Rectal smooth muscle tissue (tissue), 1 donor: ENCODE results near the gene NFIC.

Experiments used
- H3K27ac ChIP-seq: one replicate; pipeline ENCODE4 v1.7.0; 2013; ENCODE audit warnings: low read depth, low read length, inconsistent platforms
- H3K27me3 ChIP-seq: one replicate; pipeline ENCODE4 v1.7.0; 2013; ENCODE audit warnings: low read length; ENCODE audit not compliant: control insufficient read depth, insufficient read depth
- H3K36me3 ChIP-seq: one replicate; pipeline ENCODE4 v1.7.0; 2013; ENCODE audit warnings: low read length; ENCODE audit not compliant: control insufficient read depth, insufficient read depth
- H3K4me1 ChIP-seq: one replicate; pipeline ENCODE4 v1.7.0; 2013; ENCODE audit warnings: low read length; ENCODE audit not compliant: control insufficient read depth, insufficient read depth
- H3K4me3 ChIP-seq: one replicate; pipeline ENCODE4 v1.7.0; 2013; ENCODE audit warnings: low read length
- H3K9ac ChIP-seq: one replicate; pipeline ENCODE4 v1.7.0; 2013; ENCODE audit warnings: low read length

Gene NFIC

DNA sequence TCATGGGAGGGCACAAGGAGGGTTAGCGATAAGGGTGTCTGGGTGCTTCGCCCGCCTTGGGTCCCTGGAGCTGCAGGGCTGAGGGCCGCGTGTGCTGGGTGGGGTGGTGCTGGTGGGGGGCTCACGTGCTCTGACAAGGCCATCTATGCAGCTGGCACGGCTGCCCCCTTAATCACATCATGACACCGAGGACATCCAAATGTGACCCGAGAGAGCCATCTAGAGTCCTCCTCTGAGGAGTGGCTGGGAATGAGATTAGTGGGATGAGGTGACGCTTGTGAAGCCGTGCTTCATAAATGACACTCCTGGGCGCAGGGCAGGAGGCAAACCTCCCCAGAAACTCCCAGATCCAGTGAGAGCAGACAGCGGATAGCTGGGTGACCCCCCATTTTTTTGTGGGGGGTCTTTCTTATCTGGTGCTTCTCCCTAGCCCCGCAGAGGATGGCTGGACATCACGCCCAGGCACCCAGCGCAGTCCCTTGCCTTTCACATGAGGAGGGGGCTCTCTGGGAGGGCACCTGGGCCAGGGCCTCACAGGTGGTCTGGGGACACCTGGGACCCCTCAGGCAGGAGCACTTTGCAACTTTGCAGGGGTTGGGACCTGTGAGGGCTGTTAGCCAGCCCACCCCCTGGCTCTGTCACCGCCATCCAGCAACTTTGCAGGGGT lies 146.3 kb downstream of the NFIC start:
- Histone ChIP-seq H3K4me3 (no peak overlapping the region), H3K4me1 (peaks cover 1% of the 10 kb centered on the region), H3K36me3 (no peaks in the 10 kb centered on the region)

GRCh38 chr19:3513229-3514140 lies 147.1 kb downstream of the NFIC start:
- no peaks in the 10 kb centered on the region for H3K27me3 ChIP-seq
- no peaks in the 10 kb centered on the region for H3K36me3 ChIP-seq
- no peak overlapping the region for H3K4me3 ChIP-seq
- no peak overlapping the region for H3K9ac ChIP-seq
- no peaks in the 10 kb centered on the region for H3K4me1 ChIP-seq
- H3K27ac ChIP-seq, result no peak overlapping the region

More for the DNA sequence above, 146.3 kb downstream of the NFIC start:
- H3K9ac ChIP-seq, result no peak overlapping the region
- H3K27ac ChIP-seq, result no peak overlapping the region
- no peaks in the 10 kb centered on the region for H3K27me3 ChIP-seq

DNA sequence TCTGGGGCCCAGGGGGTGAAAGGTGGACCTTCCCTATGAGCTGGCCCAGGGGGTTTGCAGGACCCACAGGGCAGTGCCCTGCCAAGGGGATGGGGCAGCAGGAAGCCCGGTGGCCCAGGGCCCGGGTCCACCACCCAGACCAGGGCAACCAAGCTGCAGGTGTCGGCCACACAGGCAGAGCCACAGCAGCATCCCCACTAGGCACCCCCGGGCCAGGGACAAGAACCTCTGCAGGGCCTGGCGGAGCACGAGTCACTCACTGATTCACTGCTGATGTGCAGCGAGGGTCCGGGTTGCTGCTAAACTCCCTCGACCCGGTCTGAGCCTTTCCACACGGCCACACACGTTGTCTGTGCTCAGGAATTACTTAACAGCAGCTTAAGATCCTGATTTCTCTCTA lies 148.5 kb downstream of the NFIC start:
- Histone ChIP-seq H3K4me3 (no peak overlapping the region), H3K9ac (no peak overlapping the region), H3K4me1 (no peaks in the 10 kb centered on the region), H3K27me3 (no peaks in the 10 kb centered on the region), H3K36me3 (peaks cover 6% of the 10 kb centered on the region), H3K27ac (no peak overlapping the region)

- no peaks in the 10 kb centered on the region for H3K4me1 ChIP-seq
- H3K27me3 ChIP-seq, result no peaks in the 10 kb centered on the region
- H3K27ac ChIP-seq, result no peak overlapping the region
- H3K9ac ChIP-seq, result no peak overlapping the region
- peaks cover 6% of the 10 kb centered on the region for H3K36me3 ChIP-seq
- H3K4me3 ChIP-seq, result no peak overlapping the region
These were observed 149.6 kb downstream of the NFIC start for GRCh38 chr19:3515891-3516422.

GRCh38 chr19:3516675-3517207 lies 150.4 kb downstream of the NFIC start:
- no peak overlapping the region for H3K9ac ChIP-seq
- H3K27me3 ChIP-seq, result no peaks in the 10 kb centered on the region
- H3K27ac ChIP-seq, result no peak overlapping the region
- H3K4me1 ChIP-seq, result no peaks in the 10 kb centered on the region
- no peak overlapping the region for H3K4me3 ChIP-seq
- H3K36me3 ChIP-seq, result peaks cover 6% of the 10 kb centered on the region

DNA sequence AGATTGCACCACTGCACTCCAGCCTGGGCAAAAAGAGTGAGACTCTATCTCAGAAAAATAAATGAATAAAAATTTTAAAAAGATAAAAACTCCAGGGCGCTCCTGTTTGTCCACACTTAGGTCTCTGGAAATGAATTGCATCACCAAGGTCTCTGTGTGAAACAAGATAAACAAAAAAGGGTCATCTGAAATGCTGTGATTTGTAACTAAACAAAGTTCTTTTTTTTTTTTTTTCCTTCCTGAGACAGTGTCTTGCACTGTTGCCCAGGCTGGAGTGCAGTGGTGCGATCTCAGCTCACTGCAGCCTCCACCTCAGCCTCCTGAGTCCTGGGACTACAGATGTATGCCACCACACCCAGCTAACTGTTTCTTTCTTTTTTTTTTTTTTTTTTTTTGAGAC lies 151.3 kb downstream of the NFIC start:
- H3K36me3 ChIP-seq, result peaks cover 6% of the 10 kb centered on the region
- H3K27ac ChIP-seq, result no peak overlapping the region
- H3K27me3 ChIP-seq, result no peaks in the 10 kb centered on the region
- no peaks in the 10 kb centered on the region for H3K4me1 ChIP-seq
- no peak overlapping the region for H3K4me3 ChIP-seq
- no peak overlapping the region for H3K9ac ChIP-seq

DNA sequence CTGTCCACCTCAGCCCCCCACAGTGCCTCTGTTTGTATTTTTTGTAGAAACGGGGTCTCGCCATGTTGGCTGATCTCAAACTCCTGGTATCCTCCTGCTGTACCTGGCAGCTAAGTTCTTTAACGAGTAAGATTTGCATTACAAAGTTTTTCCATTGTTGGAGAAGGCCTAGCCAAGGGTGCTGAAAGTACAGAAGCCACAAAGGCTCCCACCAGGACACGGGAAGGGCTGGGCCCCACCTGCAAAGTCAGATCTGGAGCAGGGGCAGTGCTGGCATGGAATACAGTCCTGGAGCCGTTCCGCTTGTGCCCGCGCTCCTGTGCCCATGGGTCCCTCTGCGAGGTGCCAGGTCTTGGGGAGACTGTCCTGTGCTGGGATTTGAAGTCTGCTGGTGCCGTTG lies 151.9 kb downstream of the NFIC start:
- Histone ChIP-seq H3K27me3 (no peaks in the 10 kb centered on the region), H3K4me1 (no peaks in the 10 kb centered on the region), H3K27ac (no peak overlapping the region), H3K9ac (no peak overlapping the region), H3K36me3 (peaks cover 6% of the 10 kb centered on the region), H3K4me3 (no peak overlapping the region)

DNA sequence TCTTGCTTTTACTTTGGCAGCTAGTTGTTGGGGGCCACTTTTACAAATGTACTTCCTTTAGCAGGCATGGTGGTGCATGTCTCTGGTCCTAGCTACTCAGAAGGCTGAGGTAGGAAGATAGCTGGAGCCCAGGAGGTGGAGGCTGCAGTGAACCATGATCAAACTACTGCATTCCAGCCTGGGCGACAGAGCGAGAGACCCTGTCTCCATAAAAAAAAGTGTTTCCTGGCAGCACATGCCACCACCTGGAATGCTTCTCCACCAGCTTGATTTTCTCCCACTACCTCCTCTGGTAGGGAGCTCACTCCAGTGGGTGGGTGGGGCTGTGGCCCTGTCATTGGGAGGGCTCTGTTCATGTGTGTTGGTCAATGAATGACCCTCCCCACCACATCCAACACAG lies 152.3 kb downstream of the NFIC start:
- Histone ChIP-seq H3K4me1 (no peaks in the 10 kb centered on the region), H3K9ac (no peak overlapping the region), H3K27me3 (no peaks in the 10 kb centered on the region), H3K27ac (no peak overlapping the region), H3K4me3 (no peak overlapping the region), H3K36me3 (peaks cover 6% of the 10 kb centered on the region)
